IMR-90 (cell line): ENCODE results near the gene FAT2. TPM values are rescaled to one million over a fixed set of nuclear protein-coding genes. Genes with fewer than 3 reads are reported as not detected.
"Not testable (repeated sequence)": the region's sequence is repeated elsewhere in the genome, so short reads cannot be mapped to it uniquely, and the experiment has no call there.

Source experiments
- ATAC-seq: fragments of 200-7000 bp; cut with Tn5 transposase; 2 replicates; pipeline ENCODE4 v1.9.1; 2020; ENCODE audit warnings: low read depth, mild to moderate bottlenecking, moderate library complexity
- BruUV-seq: library from RNA; stranded (reverse); fragments of 400-500 nt; replicated peaks from 2 replicates; lab custom pipeline; 2021; lab: Mats Ljungman, UMichigan
- CTCF ChIA-PET: fragments of 300-600 bp; formaldehyde crosslinking; extraction: SDS; loops from one replicate; lab custom pipeline; 2021; ENCODE audit warnings: antibody characterized with exemption; lab: Yijun Ruan, JAX
- POLR2A ChIA-PET: fragments of 300-600 bp; sonication (Branson Sonifier 250); formaldehyde crosslinking; loops from one replicate; lab custom pipeline; 2022; ENCODE audit warnings: antibody characterized with exemption; ENCODE audit not compliant: unreplicated experiment; lab: Charles Lee
- DNase-seq: peaks from one replicate; pipeline ENCODE4 v3.0.0; 2013
- H2AFZ ChIP-seq: replicated peaks from 2 replicates; pipeline ENCODE3; 2013; ENCODE audit warnings: low read length, mild to moderate bottlenecking; ENCODE audit not compliant: poor library complexity
- H2AK5ac ChIP-seq: 2 replicates; pipeline ENCODE4 v1.6.1; 2013; ENCODE audit warnings: low read depth, low read length, inconsistent platforms
- H2AK9ac ChIP-seq: replicated peaks from 2 replicates; pipeline ENCODE3; 2013; ENCODE audit warnings: mild to moderate bottlenecking, low read depth, low read length, moderate library complexity; ENCODE audit not compliant: poor library complexity
- H2BK120ac ChIP-seq: 2 replicates; pipeline ENCODE4 v1.6.1; 2013; ENCODE audit warnings: low read depth, low read length, inconsistent platforms
- H2BK15ac ChIP-seq: 3 replicates; pipeline ENCODE4 v1.6.1; 2013; ENCODE audit warnings: low read depth, low read length, inconsistent platforms
- H2BK20ac ChIP-seq: 2 replicates; pipeline ENCODE4 v1.6.1; 2013; ENCODE audit warnings: low read depth, mild to moderate bottlenecking, inconsistent platforms, low read length, moderate library complexity
- H2BK5ac ChIP-seq: 2 replicates; pipeline ENCODE4 v1.6.1; 2013; ENCODE audit warnings: mild to moderate bottlenecking, low read depth, low read length, inconsistent platforms; ENCODE audit not compliant: poor library complexity, severe bottlenecking
- H3K14ac ChIP-seq: replicated peaks from 2 replicates; pipeline ENCODE4 v1.6.1; 2013; ENCODE audit warnings: low read depth, low read length, inconsistent platforms
- H3K18ac ChIP-seq: 2 replicates; pipeline ENCODE4 v1.6.1; 2013; ENCODE audit warnings: low read depth, low read length, control low read depth
- H3K23ac ChIP-seq: 2 replicates; pipeline ENCODE4 v1.6.1; 2013; ENCODE audit warnings: low read depth, low read length, inconsistent platforms
- H3K27ac ChIP-seq: 2 replicates; pipeline ENCODE4 v1.5.1; 2013; ENCODE audit warnings: mild to moderate bottlenecking, control low read depth, low read length; ENCODE audit not compliant: insufficient read depth
- H3K27me3 ChIP-seq: 2 replicates; pipeline ENCODE4 v1.6.1; 2013; ENCODE audit warnings: low read length; ENCODE audit not compliant: control insufficient read depth, insufficient read depth
- H3K36me3 ChIP-seq: 2 replicates; pipeline ENCODE4 v1.6.1; 2013; ENCODE audit warnings: low read length, mixed read lengths; ENCODE audit not compliant: control insufficient read depth, insufficient read depth
- H3K4ac ChIP-seq: 2 replicates; pipeline ENCODE4 v1.6.1; 2013; ENCODE audit warnings: low read depth, low read length, inconsistent platforms
- H3K4me1 ChIP-seq: 2 replicates; pipeline ENCODE4 v1.6.1; 2013; ENCODE audit warnings: low read length, mixed read lengths; ENCODE audit not compliant: control insufficient read depth, insufficient read depth
- H3K4me2 ChIP-seq: 2 replicates; pipeline ENCODE4 v1.6.1; 2013; ENCODE audit warnings: low read depth, mild to moderate bottlenecking, control low read depth, low read length, moderate library complexity
- H3K4me3 ChIP-seq: 2 replicates; pipeline ENCODE4 v1.5.1; 2013; ENCODE audit warnings: low read depth, mild to moderate bottlenecking, control low read depth, low read length, moderate library complexity; ENCODE audit not compliant: insufficient read depth
- H3K56ac ChIP-seq: 2 replicates; pipeline ENCODE4 v1.6.1; 2013; ENCODE audit warnings: low read length, inconsistent platforms; ENCODE audit not compliant: insufficient read depth; ENCODE audit errors: extremely low read depth
- H3K79me1 ChIP-seq, 2 experiments: 2 replicates each; pipeline ENCODE4 v1.6.1; 2013; ENCODE audit warnings: low read length in 2 of 2, inconsistent platforms in 1 of 2, low read depth in 1 of 2
- H3K9ac ChIP-seq: 2 replicates; pipeline ENCODE4 v1.6.1; 2013; ENCODE audit warnings: low read depth, low read length, control low read depth
- H3K9me1 ChIP-seq: 2 replicates; pipeline ENCODE4 v1.6.1; 2013; ENCODE audit warnings: low read length, inconsistent platforms; ENCODE audit not compliant: insufficient read depth
- H3K9me3 ChIP-seq: 2 replicates; pipeline ENCODE4 v1.6.1; 2013; ENCODE audit warnings: low read length; ENCODE audit not compliant: control insufficient read depth, insufficient read depth
- H4K20me1 ChIP-seq: 2 replicates; pipeline ENCODE4 v1.6.1; 2013; ENCODE audit warnings: low read length, inconsistent platforms; ENCODE audit not compliant: insufficient read depth
- H4K5ac ChIP-seq: 2 replicates; pipeline ENCODE4 v1.6.1; 2013; ENCODE audit warnings: mild to moderate bottlenecking, low read depth, low read length, control low read depth
- H4K8ac ChIP-seq, 2 experiments: 2 replicates each; pipeline ENCODE4 v1.6.1; 2013; ENCODE audit warnings: low read depth in 2 of 2, low read length in 2 of 2, control low read depth in 1 of 2, inconsistent platforms in 1 of 2
- H4K91ac ChIP-seq: 2 replicates; pipeline ENCODE4 v1.6.1; 2013; ENCODE audit warnings: low read depth, low read length, inconsistent platforms; ENCODE audit not compliant: insufficient read depth
- WGBS, 2 experiments: methylation state at CpG; one replicate each; pipeline versions ENCODE4 v1.1.5 to v1.1.7; 2013; ENCODE audit warnings: missing lambda C conversion rate in 2 of 2; ENCODE audit not compliant: insufficient read length in 1 of 2; ENCODE audit errors: extremely low coverage in 2 of 2; 5-methylcytosine and 5-hydroxymethylcytosine counted together
- dilution Hi-C: fragments of 300-500 bp; cut with HindIII; formaldehyde crosslinking; loops from one replicate; pipeline ENCODE4 v1.14.3; 2018; ENCODE audit warnings: low sequenced_read_pairs; ENCODE audit not compliant: unreplicated experiment
- in situ Hi-C: fragments of 300-500 bp; cut with MboI; formaldehyde crosslinking; loops from 3 replicates; pipeline ENCODE4 v1.14.3; 2019; ENCODE audit warnings: low sequenced_read_pairs, inconsistent platforms, mixed read lengths
- intact Hi-C: fragments of 100-400 bp; cut with micrococcal nuclease; formaldehyde crosslinking; loops from 2 replicates; pipeline ENCODE4 v1.10.0; 2022
- polyA plus RNA-seq, 3 experiments: library from polyadenylated mRNA; depleted of rRNA; stranded (reverse); fragments of >200 nt; gene quantifications; 2 replicates each; pipeline ENCODE4 v1.2.3, GENCODE V29; 2012; ENCODE audit warnings: low replicate concordance in 1 of 3
- total RNA-seq: library from RNA; depleted of rRNA; stranded (reverse); fragments of >200 nt; gene quantifications from 2 replicates; pipeline ENCODE4 v1.2.3, GENCODE V29; 2012

Gene FAT2
- total and polyA plus RNA-seq, 2 of the 4 experiments (the other 2 are of a cell fraction) = under 0.01 to 0.03 TPM

DNA sequence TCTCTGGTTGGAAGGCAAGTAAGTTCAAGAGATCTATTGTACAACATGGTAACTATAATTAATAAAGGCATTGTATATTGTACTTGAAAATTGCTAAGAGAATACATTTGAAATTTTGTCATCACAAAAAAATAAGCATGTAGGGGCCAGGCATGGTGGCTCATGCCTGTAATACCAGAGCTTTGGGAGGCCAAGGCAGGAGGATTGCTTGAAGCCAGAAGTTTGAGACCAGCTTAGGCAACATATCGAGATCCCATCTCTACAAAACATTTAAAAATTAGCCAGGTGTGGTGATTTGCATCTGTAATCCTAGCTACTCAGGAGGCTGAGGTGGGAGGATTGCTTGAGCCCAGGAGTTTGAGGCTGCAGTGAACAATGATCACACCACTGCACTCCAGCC, 12.0 kb downstream of the FAT2 start:
- H4K8ac ChIP-seq, H2AFZ ChIP-seq, H4K5ac ChIP-seq, in situ Hi-C loops, DNase-seq, H2BK120ac ChIP-seq, H3K4me2 ChIP-seq, H3K56ac ChIP-seq, dilution Hi-C loops, H3K27ac ChIP-seq, H3K23ac ChIP-seq, H3K27me3 ChIP-seq, H3K9me3 ChIP-seq, ATAC-seq, H3K4me1 ChIP-seq, H3K9ac ChIP-seq, H4K91ac ChIP-seq, POLR2A ChIA-PET, H4K20me1 ChIP-seq, intact Hi-C loops, H2BK20ac ChIP-seq, H3K36me3 ChIP-seq, H3K4ac ChIP-seq, H3K9me1 ChIP-seq, BruUV-seq, H3K14ac ChIP-seq, H2BK5ac ChIP-seq, H2AK5ac ChIP-seq, H3K79me1 ChIP-seq, H3K4me3 ChIP-seq, H3K18ac ChIP-seq, H2AK9ac ChIP-seq, H2BK15ac ChIP-seq: not testable (repeated sequence)
- CTCF ChIA-PET = interaction anchor here (0.6 kb wide), 1 partner anchor 48 kb away, joined by 4 read pairs; no protein-coding TSS in a partner anchor
- no CpG with 5 or more reads among the region's 1 CpG for WGBS, 2 experiments
